GM21390 (cell line): ENCODE results near the gene LPAR3.
"Not testable (repeated sequence)": the region's sequence is repeated elsewhere in the genome, so short reads cannot be mapped to it uniquely, and the experiment has no call there.

Experiments
- ATAC-seq: cut with Tn5 transposase; IDR thresholded peaks from one replicate; pipeline ENCODE4 v1.9.1; 2021; ENCODE audit not compliant: unreplicated experiment

LPAR3 gene

DNA sequence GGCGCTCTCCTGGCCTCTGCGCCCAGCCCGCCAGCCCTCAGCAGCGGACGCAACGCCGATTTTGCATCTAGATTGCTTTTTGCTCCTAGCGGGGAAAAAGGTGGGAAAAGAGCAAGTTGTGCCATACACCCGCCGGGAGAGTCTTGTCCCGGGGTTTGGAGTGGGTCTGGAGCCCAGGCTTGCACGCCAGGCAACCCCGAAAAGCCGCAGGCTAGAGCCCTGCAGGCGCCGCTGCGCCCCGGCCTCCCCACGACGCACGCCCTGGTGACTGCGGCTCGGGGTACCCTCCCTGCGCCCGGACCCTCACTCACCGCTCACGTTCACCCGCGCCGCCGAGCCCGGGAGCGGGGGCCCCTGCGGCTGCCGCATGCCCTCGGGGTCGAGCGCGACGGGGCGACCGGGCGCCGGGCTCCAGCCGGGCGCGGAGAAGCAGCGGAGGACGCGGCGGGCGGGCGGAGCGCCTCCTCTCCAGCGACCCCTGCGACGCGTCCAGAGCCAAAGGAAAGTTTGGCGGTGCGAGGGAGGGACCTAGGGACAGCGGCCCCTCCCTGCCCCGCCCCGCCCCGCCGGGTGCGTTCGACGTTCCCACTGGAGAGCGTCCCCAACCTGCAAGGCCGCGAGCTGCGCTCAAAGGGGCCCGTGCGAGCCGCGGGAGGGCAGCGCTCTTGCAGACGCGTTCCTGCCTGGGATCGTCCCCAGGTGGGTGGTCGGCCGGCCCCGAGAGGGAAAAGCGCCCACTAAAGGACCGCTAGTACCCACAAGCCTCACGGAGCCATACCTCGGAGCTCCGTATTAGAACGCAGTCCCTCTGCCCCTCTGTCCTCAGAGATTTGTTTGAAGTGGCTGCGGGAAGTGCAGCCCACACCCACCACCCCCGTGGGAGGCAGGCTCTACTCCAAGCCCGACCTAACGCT lies at the start of gene LPAR3:
TSS of gene LPAR3 (minus strand) at position 502 of the 914 bp plus-strand sequence. CDS start 27,086 bp downstream, outside the sequence.
- ATAC-seq, result no peak

DNA sequence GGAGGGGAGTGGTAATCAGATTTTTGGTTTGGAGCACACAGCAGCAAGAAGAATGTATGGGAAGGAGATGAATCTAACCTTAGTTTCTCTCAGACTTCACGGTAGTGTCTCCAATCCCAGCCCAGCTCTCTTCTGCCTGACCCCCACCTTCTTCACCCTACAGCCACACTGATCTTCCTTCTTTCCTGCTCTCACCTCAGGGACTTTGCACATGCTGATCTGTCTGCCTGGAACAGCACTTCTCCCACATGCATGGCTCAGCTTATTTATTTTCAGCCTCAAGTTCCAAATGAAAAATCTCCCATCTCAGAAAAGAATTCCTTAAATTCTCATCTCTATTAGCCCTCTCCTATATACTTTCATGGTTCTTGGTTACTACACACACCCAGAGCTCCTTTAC lies 48.8 kb upstream of the LPAR3 start:
- ATAC-seq, result no peak

- no peak for ATAC-seq
These were observed 47.5 kb upstream of the LPAR3 start for GRCh38 chr1:84940481-84940880.

DNA sequence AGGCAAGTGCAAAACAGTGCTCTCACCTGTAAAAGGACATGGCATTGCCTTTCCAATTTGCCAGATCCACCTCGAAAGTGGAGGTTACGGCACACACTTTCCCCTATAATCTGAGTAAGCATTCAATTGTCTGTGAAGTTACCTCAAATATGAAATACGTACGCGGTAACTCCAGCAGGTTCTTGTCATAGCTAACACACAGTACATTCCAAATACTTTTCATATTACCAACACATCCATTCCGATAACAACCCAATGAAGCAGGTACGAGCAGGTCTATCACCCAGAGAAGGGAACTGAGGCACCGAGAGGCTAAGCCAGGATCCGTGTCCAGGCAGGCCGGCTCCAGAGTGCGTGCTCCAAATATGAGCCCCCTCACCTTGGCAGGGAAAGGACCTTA lies 46.8 kb upstream of the LPAR3 start:
- no peak for ATAC-seq

GRCh38 chr1:84939151-84939550 lies 46.1 kb upstream of the LPAR3 start:
- ATAC-seq, result no peak

- ATAC-seq, result peak; percentile 64
These were observed 43.3 kb upstream of the LPAR3 start for GRCh38 chr1:84936116-84936810.

GRCh38 chr1:84933011-84933611 lies 40.1 kb upstream of the LPAR3 start:
- ATAC-seq, result no peak

DNA sequence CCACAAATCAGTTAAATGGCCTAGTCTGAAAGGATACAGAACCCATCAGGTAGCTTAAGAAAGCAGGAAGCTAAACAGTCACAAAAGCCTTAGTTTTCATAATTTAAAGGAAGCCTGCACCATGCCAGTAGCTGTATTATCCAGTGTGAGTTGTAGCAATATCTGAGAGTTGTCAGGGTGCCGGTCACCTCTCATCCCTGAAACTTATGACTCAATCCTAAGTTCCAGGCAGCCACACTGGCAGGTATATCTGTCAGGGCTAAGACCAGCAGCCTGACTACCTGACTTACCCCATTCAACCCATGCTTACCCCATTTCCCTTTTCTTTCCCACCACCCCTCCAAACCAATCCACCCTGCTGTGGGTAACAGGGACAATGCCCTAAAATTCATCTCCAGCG lies 37.8 kb upstream of the LPAR3 start:
- no peak for ATAC-seq

GRCh38 chr1:84930329-84930728 lies 37.3 kb upstream of the LPAR3 start:
- ATAC-seq, result no peak

- no peak for ATAC-seq
These were observed 36.6 kb upstream of the LPAR3 start for GRCh38 chr1:84929581-84929980.

- no peak for ATAC-seq
These were observed 36.0 kb upstream of the LPAR3 start for GRCh38 chr1:84928979-84929378.

DNA sequence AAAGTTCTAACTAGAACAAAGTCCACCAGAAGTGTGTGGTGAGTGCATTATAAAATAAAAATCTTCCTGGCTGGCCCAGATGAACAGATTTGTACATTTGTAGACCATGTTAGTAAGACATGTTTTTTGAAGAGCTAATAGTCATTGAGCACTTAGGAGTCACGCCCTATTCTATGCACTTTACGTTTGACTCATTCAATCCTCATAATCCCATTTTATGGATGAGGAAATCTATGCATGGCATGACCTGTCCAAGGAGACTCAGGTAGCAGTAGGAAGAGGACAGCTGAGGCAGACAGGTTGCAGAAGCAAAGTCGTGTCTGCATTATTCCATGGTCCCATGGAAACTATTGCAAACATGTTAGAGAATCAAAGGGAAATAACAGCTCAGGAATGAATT lies 30.3 kb upstream of the LPAR3 start:
- no peak for ATAC-seq

- no peak for ATAC-seq
These were observed 27.2 kb upstream of the LPAR3 start for GRCh38 chr1:84920159-84920558.

- no peak for ATAC-seq
These were observed 26.5 kb upstream of the LPAR3 start for GRCh38 chr1:84919461-84919970.

DNA sequence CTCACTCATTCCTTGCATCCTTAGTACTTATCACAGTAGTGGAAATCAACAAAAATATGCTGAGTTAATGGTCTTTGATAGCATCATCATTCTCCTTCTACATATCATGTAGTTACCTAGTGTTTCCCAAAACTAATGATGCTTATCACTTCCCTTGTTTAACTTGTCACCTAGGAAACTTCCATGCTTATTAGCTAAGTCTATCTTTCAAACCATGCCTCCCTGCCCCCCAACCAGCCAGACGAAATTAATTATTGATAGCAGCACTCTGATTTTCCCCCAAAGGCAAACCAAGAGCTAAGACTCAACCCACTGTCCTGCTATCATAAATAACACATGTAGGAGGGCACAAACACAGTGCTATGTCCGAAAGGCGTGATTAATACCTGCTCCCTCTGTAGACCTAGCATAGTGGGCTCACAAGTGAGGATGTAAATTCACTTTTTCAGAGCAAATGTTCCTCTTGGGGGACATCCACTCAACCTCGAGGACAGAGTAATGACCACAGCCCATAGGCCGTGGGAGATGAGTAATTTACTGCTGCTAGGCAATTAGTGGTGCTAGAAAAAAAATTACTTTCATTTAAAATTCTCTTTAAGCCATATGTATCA lies 25.8 kb upstream of the LPAR3 start:
- no peak for ATAC-seq

DNA sequence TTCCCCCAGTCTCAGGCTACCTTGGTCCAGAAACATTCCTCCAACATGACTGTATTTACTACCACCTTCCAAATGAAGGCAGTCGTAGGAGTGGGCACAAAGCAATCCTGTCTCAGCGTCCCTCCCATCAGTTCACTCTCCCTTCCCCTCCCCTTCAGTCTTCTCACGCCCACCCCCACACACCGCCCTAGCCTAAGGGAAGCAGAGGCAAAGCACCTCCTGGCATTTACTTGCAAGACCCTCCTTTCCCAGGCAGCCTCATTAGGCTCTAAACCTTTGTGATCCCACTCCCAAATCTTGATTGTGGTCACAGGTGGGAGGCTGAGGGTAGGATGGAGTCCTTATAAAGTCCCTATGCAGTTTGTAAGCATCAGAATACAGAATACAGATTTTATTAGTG lies 23.9 kb upstream of the LPAR3 start:
- no peak for ATAC-seq

DNA sequence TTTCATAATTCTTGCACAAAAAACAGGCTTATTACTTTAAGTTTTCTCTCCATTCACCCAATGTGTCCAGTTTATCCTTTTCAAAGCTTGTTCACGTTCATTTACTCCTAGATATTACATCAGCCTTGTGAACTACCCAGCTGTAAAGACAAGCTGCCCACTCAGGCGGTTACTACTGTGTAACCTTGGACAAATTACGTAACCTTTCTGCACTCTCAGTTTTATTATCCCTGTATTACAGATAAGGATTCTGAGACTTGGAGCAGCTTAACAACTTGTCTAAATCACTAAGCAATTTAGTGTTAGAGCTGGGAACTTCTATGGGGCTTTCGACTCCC lies 20.5 kb upstream of the LPAR3 start:
- no peak for ATAC-seq

GRCh38 chr1:84912726-84913554 lies 19.9 kb upstream of the LPAR3 start:
- ATAC-seq, result no peak

DNA sequence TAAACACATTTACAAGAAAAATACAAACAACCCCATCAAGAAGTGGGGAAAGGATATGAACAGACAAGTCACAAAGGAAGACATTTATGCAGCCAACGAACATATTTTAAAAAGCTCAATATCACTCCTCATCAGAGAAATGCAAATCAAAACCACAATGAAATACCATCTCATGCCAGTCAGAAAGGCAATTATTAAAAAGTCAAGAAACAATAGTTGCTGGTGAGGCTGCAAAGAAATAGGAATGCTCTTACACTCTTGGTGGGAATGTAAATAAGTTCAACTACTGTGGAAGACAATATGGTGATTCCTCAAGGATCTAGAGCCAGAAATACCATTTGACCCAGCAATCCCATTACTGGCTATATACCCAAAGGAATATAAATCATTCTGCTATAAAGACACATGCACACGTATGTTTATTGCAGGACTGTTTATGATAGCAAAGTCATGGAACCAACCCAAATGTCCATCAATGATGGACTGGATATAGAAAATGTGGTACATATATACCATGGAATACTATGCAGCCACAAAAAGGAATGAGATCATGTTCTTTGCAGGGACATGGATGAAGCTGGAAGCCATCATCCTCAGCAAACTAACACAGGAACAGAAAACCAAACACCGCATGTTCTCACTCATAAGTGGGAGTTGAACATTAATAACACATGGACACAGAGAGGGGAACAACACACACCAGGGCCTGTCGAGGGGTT lies 15.9 kb upstream of the LPAR3 start:
- not testable (repeated sequence) for ATAC-seq
